B cell (primary cell): ENCODE results near the gene FRMPD4.

ENCODE experiments used
- EZH2 ChIP-seq: IDR thresholded peaks from 2 replicates; pipeline ENCODE4 v1.6.1; 2012; ENCODE audit warnings: borderline replicate concordance, low read depth, mild to moderate bottlenecking, moderate library complexity, low read length; ENCODE audit not compliant: insufficient read depth, poor library complexity, severe bottlenecking
- TF ChIP-seq, protein P1 (sequence below): fragments of 200-600 bp; IDR thresholded peaks from one replicate; pipeline ENCODE4 v1.8.0; 2022; ENCODE audit warnings: antibody characterized with exemption, mild to moderate bottlenecking

DNA sequence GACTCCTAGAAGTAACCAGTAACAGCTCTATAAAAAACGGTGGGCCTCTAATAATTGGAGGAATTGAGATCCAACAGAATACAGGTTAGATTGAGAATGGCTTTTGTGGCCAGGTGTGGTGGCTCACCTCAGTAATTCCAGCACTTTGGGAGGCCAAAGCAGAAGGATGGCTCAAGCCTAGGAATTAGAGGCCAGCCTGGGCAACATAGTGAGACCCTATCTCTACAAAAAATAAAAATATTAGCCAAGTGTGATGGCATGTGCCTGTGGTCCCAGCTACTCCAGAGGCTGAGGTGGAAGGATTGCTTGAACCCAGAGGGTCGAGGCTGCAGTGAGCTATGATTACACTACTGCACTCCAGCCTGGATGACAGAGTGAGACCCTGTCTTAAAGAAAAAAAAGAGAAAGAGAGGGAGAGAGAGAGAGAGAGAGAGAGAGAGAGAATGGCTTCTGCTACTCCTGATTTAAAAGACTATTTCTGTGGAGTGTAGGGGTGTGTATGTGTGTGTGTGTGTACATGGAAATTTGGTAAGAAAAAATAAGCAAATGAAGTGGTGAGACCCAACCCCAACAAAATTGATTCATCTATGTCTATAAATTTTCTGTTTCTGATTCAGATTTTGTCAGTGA, 89.3 kb downstream of the FRMPD4 start:
- TF ChIP-seq, protein P1, sequence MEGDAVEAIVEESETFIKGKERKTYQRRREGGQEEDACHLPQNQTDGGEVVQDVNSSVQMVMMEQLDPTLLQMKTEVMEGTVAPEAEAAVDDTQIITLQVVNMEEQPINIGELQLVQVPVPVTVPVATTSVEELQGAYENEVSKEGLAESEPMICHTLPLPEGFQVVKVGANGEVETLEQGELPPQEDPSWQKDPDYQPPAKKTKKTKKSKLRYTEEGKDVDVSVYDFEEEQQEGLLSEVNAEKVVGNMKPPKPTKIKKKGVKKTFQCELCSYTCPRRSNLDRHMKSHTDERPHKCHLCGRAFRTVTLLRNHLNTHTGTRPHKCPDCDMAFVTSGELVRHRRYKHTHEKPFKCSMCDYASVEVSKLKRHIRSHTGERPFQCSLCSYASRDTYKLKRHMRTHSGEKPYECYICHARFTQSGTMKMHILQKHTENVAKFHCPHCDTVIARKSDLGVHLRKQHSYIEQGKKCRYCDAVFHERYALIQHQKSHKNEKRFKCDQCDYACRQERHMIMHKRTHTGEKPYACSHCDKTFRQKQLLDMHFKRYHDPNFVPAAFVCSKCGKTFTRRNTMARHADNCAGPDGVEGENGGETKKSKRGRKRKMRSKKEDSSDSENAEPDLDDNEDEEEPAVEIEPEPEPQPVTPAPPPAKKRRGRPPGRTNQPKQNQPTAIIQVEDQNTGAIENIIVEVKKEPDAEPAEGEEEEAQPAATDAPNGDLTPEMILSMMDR: no peak
- TF ChIP-seq EZH2: no peak
